GM19468 (cell line): Measurements from ENCODE around the gene SH3PXD2A.
"Not testable (repeated sequence)": the region's sequence is repeated elsewhere in the genome, so short reads cannot be mapped to it uniquely, and the experiment has no call there.

ENCODE experiments used
- ATAC-seq: cut with Tn5 transposase; IDR thresholded peaks from one replicate; pipeline ENCODE4 v1.9.1; 2021; ENCODE audit warnings: mild to moderate bottlenecking, moderate library complexity, moderate number of reproducible peaks; ENCODE audit not compliant: unreplicated experiment; ENCODE audit errors: extremely low read depth

Gene SH3PXD2A

GRCh38 chr10:103732339-103733044 is 122.9 kb downstream of the SH3PXD2A start:
- no peak for ATAC-seq

GRCh38 chr10:103731609-103732270 is 123.6 kb downstream of the SH3PXD2A start:
- ATAC-seq, result no peak

GRCh38 chr10:103731026-103731425 is 124.3 kb downstream of the SH3PXD2A start:
- ATAC-seq, result not testable (repeated sequence)

GRCh38 chr10:103729851-103730250 is 125.5 kb downstream of the SH3PXD2A start:
- ATAC-seq, result no peak

GRCh38 chr10:103727991-103728689 is 127.2 kb downstream of the SH3PXD2A start:
- no peak for ATAC-seq

GRCh38 chr10:103727546-103727963 is 127.8 kb downstream of the SH3PXD2A start:
- no peak for ATAC-seq

DNA sequence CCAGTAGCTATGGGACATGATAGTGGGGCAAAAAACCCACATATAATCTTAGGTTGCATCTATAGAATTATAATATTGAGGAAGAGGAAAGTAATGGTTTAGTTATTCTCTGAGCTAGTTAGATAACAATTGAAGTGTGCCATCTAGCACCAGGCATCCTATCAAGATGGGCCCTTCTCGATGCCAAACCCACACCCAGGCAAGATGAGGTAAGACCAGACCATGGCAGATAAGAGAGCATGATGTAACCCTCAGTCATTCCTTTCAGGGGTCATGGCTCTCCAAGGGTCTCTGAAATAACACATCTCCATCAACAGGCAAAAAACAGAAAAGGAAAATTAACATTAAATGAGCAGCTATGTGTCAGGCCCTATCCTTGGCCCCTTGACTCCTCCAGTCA is 128.7 kb downstream of the SH3PXD2A start:
- ATAC-seq, result no peak

- no peak for ATAC-seq
These were observed 130.1 kb downstream of the SH3PXD2A start for GRCh38 chr10:103725242-103725641.

GRCh38 chr10:103724771-103725170 is 130.6 kb downstream of the SH3PXD2A start:
- ATAC-seq, result no peak

DNA sequence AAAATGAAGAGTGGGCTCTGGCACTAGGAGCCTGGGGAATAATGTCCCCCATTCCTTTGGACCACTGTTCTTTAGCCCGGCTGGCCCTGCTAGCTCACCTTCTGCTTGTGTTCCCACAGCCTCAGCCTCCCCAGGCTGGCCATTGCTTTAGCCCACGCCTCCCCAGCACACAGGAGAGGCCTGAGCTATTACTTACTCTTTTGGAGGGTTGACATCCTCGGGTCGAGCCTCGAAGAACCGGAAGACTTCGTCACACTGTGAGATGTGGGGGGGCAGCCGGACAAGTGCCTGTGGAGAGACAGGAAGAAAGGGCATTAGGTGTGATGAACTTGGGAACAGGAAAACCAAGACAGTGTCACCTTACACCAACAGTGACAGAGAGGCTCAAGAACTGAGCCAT is 131.3 kb downstream of the SH3PXD2A start:
- no peak for ATAC-seq

- ATAC-seq, result no peak
These were observed 131.8 kb downstream of the SH3PXD2A start for GRCh38 chr10:103723557-103723956.

DNA sequence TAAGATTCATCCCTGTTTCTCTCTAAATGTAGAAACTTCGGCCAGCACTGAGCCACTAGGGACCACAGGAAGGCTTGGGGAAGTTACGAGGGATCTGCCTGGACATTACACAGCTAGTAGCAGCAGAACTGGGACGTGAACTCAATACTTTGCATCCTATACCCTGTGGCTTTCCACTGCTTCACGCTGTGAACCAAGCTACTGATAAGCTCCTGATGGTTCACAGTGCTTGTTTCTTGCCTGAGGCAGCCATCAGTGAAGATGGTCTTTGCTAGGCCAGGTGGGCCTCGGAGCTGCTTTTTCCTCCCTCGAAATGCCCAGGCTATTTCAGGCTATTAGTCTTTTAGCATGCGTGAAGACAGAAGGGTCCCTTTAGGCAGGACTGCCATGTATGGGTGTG is 132.7 kb downstream of the SH3PXD2A start:
- ATAC-seq, result no peak

DNA sequence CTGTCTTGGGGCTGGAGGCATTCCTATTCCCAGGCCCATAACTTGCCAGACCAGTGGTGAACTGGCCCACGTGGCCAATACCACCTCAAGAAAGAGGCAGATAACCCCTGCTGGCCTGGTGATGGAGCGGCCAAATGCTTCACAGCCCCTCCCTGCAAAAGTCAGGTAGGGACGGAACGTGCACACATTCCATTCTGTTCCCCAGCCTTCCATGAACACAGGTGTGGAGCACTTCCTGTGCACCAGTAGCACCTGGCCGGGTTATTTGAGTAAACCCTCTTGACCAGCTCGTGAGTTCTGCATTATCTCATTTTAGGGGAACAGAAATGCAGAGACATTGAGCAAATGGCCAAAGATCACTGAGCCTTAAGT is 134.4 kb downstream of the SH3PXD2A start:
- no peak for ATAC-seq

DNA sequence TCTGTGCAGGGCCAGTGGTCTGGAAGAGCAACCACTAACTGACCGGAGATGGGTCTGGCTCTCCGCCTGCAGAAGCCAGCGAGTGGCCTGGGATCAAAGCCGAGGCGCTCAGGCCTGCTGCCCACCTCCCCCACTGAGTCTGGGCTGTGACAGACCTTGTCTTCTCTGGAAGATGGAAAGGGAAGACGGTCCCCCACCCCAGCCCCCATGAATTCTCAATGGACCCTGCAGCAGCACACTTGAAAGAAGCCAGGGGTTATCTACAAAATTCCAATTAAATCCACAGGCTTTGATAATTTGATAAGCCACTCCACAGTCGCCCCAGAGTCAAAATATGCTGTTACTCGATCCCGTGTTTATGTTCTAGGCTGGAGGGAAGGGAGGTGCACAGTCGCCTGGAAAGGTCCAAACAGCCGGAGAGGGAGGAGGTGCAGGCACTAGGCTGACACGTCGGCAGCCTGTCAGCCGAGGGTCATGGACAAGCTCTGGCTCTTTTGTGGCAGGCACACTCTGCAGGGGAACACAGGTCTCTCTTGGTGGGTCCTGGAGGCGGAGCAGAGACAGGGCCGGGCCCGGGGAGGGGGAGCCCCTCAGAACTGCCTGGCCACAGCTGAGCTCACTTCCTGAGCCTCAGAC is 134.9 kb downstream of the SH3PXD2A start:
- ATAC-seq, result no peak

GRCh38 chr10:103719036-103719435 is 136.3 kb downstream of the SH3PXD2A start:
- no peak for ATAC-seq

GRCh38 chr10:103718247-103718620 is 137.1 kb downstream of the SH3PXD2A start:
- no peak for ATAC-seq

DNA sequence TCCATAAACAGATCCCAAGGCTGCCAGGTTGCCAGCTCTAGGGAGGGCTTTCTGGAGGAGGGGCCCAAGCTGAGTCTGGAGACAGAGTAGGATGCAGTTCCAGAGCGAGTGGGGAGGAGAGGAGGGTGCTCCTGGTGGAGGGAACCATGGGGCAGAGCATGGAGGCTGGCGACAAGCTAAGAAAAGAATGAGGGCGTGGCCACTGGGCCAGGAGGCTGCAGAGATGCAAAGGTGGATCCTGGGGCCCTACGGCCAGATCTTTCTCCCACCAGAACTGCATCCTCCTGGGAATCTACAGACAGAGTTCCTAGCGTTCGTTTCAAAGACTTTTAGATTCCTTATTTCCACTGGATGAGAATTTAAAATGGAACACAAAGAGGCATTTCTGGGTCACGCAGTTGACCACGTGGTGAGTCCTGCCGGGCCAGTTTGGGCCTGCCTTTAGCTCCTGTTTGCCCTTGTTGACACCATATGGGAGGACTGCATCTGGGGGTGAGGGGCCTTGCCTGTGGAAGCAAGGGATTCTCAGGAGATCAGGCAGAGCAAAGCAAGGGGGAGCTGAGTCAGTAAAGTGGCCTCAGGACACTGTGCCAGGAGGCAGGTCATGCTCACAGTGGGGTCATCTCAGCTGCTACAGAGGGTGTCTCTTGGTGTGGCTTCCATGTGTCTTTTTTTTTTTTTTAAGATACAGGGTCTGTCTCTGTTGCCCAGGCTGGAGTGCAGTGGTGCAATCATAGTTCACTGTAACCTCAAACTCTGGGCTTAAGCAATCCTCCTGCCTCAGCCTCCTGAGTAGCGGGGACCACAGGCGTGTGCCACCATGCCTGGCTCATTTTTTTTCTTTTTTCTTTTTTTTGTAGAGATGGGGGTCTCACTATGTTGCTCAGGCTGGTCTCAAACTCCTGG is 137.8 kb downstream of the SH3PXD2A start:
- ATAC-seq, result no peak

DNA sequence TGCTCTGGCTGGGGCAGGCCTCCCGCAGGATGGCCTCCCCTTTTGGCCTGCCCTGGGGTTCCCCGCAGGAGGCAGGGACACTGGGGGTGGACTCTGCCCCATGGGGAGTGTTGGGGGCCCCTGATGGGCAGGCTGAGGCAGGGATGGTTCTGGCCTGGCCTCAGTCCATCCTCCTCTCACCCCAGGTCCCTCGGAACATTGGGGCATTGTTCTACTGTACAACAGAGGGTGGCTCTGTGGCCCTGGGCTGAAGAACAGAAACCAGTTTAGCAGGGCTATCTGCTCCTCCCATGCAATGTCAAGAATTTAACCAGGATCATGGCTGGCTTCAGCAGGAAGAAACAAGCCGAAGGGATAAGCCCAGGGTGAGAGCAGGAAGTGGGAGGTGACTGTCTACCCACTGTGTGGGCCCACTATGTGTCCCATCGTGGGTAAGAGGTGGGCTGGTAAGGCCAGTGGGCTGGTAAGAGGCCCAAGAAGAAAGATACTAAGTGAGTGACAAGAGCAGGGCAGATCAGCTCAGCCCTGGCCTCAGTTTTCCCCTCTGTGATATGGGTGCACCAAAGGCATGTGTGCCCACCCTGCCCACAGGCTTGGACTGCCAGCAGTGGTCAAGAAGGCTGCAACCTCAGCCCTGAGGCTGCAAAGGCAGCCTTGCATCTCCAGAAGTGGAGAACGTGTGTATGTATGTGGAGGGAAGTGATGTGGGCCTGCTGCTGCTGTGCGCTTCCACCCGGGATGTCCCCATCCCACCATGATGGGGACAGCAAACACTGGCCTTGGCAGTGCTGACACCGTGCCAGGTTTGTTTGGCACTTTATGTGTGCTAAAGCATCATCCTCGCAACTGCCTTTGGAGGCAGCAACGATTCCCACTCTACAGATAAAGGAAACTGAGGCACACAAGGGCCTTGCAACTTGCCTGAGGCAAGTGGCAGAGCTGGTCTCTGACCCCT is 138.9 kb downstream of the SH3PXD2A start:
- ATAC-seq, result no peak

- ATAC-seq, result no peak
These were observed 139.9 kb downstream of the SH3PXD2A start for GRCh38 chr10:103715430-103715829.
